Neural cell (in vitro differentiated cells): ENCODE data around the gene OR10P1. TPM values are rescaled to one million over a fixed set of nuclear protein-coding genes. Genes with fewer than 3 reads are reported as not detected.

Experiments
- H2AFZ ChIP-seq: fragments of 200-600, 300-800 bp; sonication (generic), shearing (Covaris generic); 2 replicates; pipeline ENCODE4 v1.6.0; 2014; ENCODE audit warnings: low read depth, mild to moderate bottlenecking, antibody characterized with exemption, low read length, moderate library complexity
- H3F3A ChIP-seq: fragments of 200-600 bp; shearing (Covaris generic); 2 replicates; pipeline ENCODE4 v1.6.1; 2016; ENCODE audit warnings: mild to moderate bottlenecking, moderate library complexity, mixed read lengths, antibody characterized with exemption, low read length; ENCODE audit not compliant: insufficient read depth, poor library complexity, severe bottlenecking
- H3K27ac ChIP-seq: fragments of 200-600, 300-800 bp; sonication (generic), shearing (Covaris generic); 2 replicates; pipeline ENCODE4 v1.5.1; 2014; ENCODE audit warnings: mild to moderate bottlenecking, low read length, moderate library complexity
- H3K27me3 ChIP-seq: fragments of 300-800, 200-600 bp; sonication (generic), shearing (Covaris generic); 2 replicates; pipeline ENCODE4 v1.6.0; 2014; ENCODE audit warnings: mild to moderate bottlenecking, low read depth, low read length, moderate library complexity; ENCODE audit not compliant: insufficient read depth
- H3K36me3 ChIP-seq: fragments of 300-800, 200-600 bp; sonication (generic), shearing (Covaris generic); 2 replicates; pipeline ENCODE4 v1.5.1; 2014; ENCODE audit warnings: mild to moderate bottlenecking, antibody characterized with exemption, low read length, moderate library complexity; ENCODE audit not compliant: insufficient read depth
- H3K4me2 ChIP-seq: fragments of 300-800, 200-600 bp; sonication (generic), shearing (Covaris generic); 2 replicates; pipeline ENCODE4 v1.6.0; 2014; ENCODE audit warnings: mild to moderate bottlenecking, low read length
- H3K4me3 ChIP-seq: fragments of 300-800, 200-600 bp; sonication (generic), shearing (Covaris generic); 2 replicates; pipeline ENCODE4 v1.5.1; 2014; ENCODE audit warnings: mild to moderate bottlenecking, low read length, moderate library complexity
- H3K79me2 ChIP-seq: fragments of 200-600 bp; shearing (Covaris generic); replicated peaks from 2 replicates; pipeline ENCODE4 v1.6.0; 2014; ENCODE audit warnings: mild to moderate bottlenecking, low read length, moderate library complexity; ENCODE audit not compliant: insufficient read depth
- H3K9ac ChIP-seq: fragments of 300-800, 200-600 bp; sonication (generic), shearing (Covaris generic); 2 replicates; pipeline ENCODE4 v1.6.1; 2016; ENCODE audit warnings: mild to moderate bottlenecking, low read length, mixed read lengths
- H3K9me2 ChIP-seq: fragments of 200-600 bp; shearing (Covaris generic); 2 replicates; pipeline ENCODE4 v1.6.1; 2016; ENCODE audit warnings: mild to moderate bottlenecking, low read length, mixed read lengths; ENCODE audit not compliant: insufficient read depth
- H3K9me3 ChIP-seq: fragments of 200-600, 300-800 bp; sonication (generic), shearing (Covaris generic); 2 replicates; pipeline ENCODE4 v1.6.1; 2016; ENCODE audit warnings: mild to moderate bottlenecking, mixed run types, low read length, moderate library complexity, mixed read lengths
- H4K20me1 ChIP-seq: fragments of 200-600 bp; shearing (Covaris generic); 2 replicates; pipeline ENCODE4 v1.6.1; 2016; ENCODE audit warnings: mild to moderate bottlenecking, mixed run types; ENCODE audit not compliant: insufficient read depth
- EP300 ChIP-seq: fragments of 450-650 bp; conservative IDR thresholded peaks from 2 replicates; pipeline ENCODE4 v1.6.1; 2014; ENCODE audit warnings: antibody characterized with exemption, mild to moderate bottlenecking, moderate library complexity; ENCODE audit not compliant: poor library complexity, severe bottlenecking
- EZH2 ChIP-seq: fragments of 200-600, 300-800 bp; shearing (Covaris generic), sonication (generic); IDR thresholded peaks from 2 replicates; pipeline ENCODE4 v1.6.1; 2014; ENCODE audit warnings: antibody characterized with exemption, low read length, borderline replicate concordance, mild to moderate bottlenecking; ENCODE audit not compliant: insufficient read depth, poor library complexity, severe bottlenecking
- MXI1 ChIP-seq: fragments of 450-650 bp; conservative IDR thresholded peaks from 2 replicates; pipeline ENCODE4 v1.6.1; 2014; ENCODE audit warnings: antibody characterized with exemption, mild to moderate bottlenecking; ENCODE audit not compliant: poor library complexity, severe bottlenecking
- POLR2AphosphoS5 ChIP-seq: IDR thresholded peaks from 2 replicates; pipeline ENCODE4 v1.6.1; 2012
- RAD21 ChIP-seq: fragments of 450-650 bp; conservative IDR thresholded peaks from 2 replicates; pipeline ENCODE4 v1.6.1; 2014; ENCODE audit warnings: antibody characterized with exemption, mild to moderate bottlenecking, moderate library complexity
- REST ChIP-seq: IDR thresholded peaks from 2 replicates; pipeline ENCODE4 v1.6.1; 2012; ENCODE audit warnings: borderline replicate concordance
- SMC3 ChIP-seq: fragments of 450-650 bp; conservative IDR thresholded peaks from 2 replicates; pipeline ENCODE4 v1.6.1; 2014; ENCODE audit warnings: antibody characterized with exemption, mild to moderate bottlenecking, moderate library complexity; ENCODE audit not compliant: poor library complexity
- TAF1 ChIP-seq: IDR thresholded peaks from 2 replicates; pipeline ENCODE4 v1.6.1; 2012; ENCODE audit warnings: low read depth
- polyA plus RNA-seq: library from polyadenylated mRNA; depleted of rRNA; stranded (reverse); fragments of >200 nt; gene quantifications from 2 replicates; pipeline ENCODE4 v1.2.3, GENCODE V29; 2014
- TF ChIP-seq, protein P1 (sequence below): fragments of 450-650 bp; IDR thresholded peaks from 2 replicates; pipeline ENCODE4 v1.5.1; 2014; ENCODE audit warnings: antibody characterized with exemption, mild to moderate bottlenecking, moderate library complexity; ENCODE audit not compliant: poor library complexity, severe bottlenecking

Gene OR10P1
- polyA plus RNA-seq, 1 donor from 2014 or later = not detected

DNA sequence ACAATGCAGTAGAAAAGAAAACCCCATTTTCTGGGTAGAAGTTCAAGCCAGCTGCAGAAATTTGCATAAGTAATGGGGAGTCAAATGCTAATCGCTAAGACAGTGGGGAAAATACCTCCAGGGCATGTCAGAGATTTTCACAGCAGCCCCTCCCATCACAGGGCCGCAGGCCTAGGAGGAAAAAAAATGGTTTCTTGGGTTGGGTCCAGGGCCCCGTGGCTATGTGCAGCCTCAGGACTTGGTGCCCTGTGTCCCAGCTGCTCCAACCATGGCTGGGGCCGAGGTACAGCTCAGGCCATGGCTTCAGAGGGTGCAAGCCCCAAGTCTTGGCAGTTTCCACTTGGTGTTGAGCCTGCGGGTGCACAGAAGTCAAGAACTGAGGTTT lies 14.6 kb downstream of the OR10P1 start:
- Histone ChIP-seq H3K4me3 (no peak overlapping the region), H2AFZ (no peak overlapping the region), H3K9ac (no peak overlapping the region), H3K27ac (no peak overlapping the region), H3F3A (no peaks in the 10 kb centered on the region), H3K4me2 (no peak overlapping the region), H4K20me1 (no peaks in the 10 kb centered on the region), H3K79me2 (no peaks in the 10 kb centered on the region), H3K9me2 (no peaks in the 10 kb centered on the region), H3K36me3 (no peaks in the 10 kb centered on the region), H3K9me3 (no peaks in the 10 kb centered on the region), H3K27me3 (no peaks in the 10 kb centered on the region)
- no peak for TF ChIP-seq POLR2AphosphoS5
- TF ChIP-seq RAD21 = no peak
- no peak for TF ChIP-seq EZH2
- TF ChIP-seq, protein P1, sequence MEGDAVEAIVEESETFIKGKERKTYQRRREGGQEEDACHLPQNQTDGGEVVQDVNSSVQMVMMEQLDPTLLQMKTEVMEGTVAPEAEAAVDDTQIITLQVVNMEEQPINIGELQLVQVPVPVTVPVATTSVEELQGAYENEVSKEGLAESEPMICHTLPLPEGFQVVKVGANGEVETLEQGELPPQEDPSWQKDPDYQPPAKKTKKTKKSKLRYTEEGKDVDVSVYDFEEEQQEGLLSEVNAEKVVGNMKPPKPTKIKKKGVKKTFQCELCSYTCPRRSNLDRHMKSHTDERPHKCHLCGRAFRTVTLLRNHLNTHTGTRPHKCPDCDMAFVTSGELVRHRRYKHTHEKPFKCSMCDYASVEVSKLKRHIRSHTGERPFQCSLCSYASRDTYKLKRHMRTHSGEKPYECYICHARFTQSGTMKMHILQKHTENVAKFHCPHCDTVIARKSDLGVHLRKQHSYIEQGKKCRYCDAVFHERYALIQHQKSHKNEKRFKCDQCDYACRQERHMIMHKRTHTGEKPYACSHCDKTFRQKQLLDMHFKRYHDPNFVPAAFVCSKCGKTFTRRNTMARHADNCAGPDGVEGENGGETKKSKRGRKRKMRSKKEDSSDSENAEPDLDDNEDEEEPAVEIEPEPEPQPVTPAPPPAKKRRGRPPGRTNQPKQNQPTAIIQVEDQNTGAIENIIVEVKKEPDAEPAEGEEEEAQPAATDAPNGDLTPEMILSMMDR = no peak

DNA sequence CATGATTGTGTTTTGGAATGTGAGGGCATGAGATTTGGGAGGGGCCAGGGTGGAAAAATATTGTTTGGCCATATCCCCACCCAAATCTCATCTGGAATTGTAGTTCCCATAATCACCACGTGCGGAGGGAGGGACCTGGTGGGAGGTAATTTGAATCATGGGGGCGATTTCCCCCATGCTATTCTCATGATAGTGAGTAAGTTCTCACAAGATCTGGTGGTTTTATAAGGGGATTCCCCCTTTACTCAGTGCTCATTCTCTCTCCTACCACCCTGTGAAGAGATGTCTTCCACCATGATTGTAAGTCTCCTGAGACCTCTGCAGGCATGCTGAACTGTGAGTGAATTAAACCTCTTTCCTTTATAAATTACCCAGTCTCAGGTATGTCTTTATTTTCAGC lies 15.7 kb downstream of the OR10P1 start:
- no peak overlapping the region for H3K4me2 ChIP-seq
- H4K20me1 ChIP-seq = no peaks in the 10 kb centered on the region
- no peak overlapping the region for H3K27ac ChIP-seq
- H2AFZ ChIP-seq = no peak overlapping the region
- H3K27me3 ChIP-seq = no peaks in the 10 kb centered on the region
- no peaks in the 10 kb centered on the region for H3K9me3 ChIP-seq
- no peaks in the 10 kb centered on the region for H3K79me2 ChIP-seq
- no peak overlapping the region for H3K9ac ChIP-seq
- no peaks in the 10 kb centered on the region for H3K36me3 ChIP-seq
- H3K4me3 ChIP-seq = no peak overlapping the region
- H3F3A ChIP-seq = no peaks in the 10 kb centered on the region
- H3K9me2 ChIP-seq = no peaks in the 10 kb centered on the region
- TF ChIP-seq, protein P1 = no peak
- TF ChIP-seq POLR2AphosphoS5 (no peak), EP300 (no peak), MXI1 (no peak), RAD21 (no peak), TAF1 (no peak), EZH2 (no peak), REST (no peak), SMC3 (no peak)
